Stimulated activated CD4-positive, alpha-beta T cell treated with anti-CD3 and anti-CD28 coated beads, TNF-alpha, amount 100 ng/mL, for 4 hours (primary cell): ENCODE data around the gene MET.
"Not testable (repeated sequence)": the region's sequence is repeated elsewhere in the genome, so short reads cannot be mapped to it uniquely, and the experiment has no call there.

Source experiments
- DNase-seq, 3 experiments: peaks; one replicate each; pipeline ENCODE4 v3.0.0-alpha.2; 2020; ENCODE audit warnings: low read depth in 3 of 3

The MET gene

GRCh38 chr7:116807011-116807560 lies 135.1 kb downstream of the MET start:
- DNase-seq: no peak

GRCh38 chr7:116809636-116810266 lies 137.8 kb downstream of the MET start:
- DNase-seq: no peak

GRCh38 chr7:116810267-116811116 lies 138.5 kb downstream of the MET start:
- DNase-seq: no peak

- DNase-seq: no peak
Observed at GRCh38 chr7:116811768-116812167, 139.8 kb downstream of the MET start.

GRCh38 chr7:116812860-116813259 lies 140.9 kb downstream of the MET start:
- DNase-seq: no peak

GRCh38 chr7:116813371-116813770 lies 141.4 kb downstream of the MET start:
- DNase-seq: not testable (repeated sequence)

- no peak for DNase-seq
Observed at GRCh38 chr7:116815041-116815440, 143.0 kb downstream of the MET start.

- DNase-seq: no peak
Observed at GRCh38 chr7:116820149-116820548, 148.2 kb downstream of the MET start.

GRCh38 chr7:116821647-116822046 lies 149.7 kb downstream of the MET start:
- not testable (repeated sequence) for DNase-seq

GRCh38 chr7:116824449-116824848 lies 152.5 kb downstream of the MET start:
- no peak for DNase-seq

GRCh38 chr7:116828281-116828680 lies 156.3 kb downstream of the MET start:
- no peak for DNase-seq

GRCh38 chr7:116829041-116829440 lies 157.0 kb downstream of the MET start:
- no peak for DNase-seq

- DNase-seq: no peak
Observed at GRCh38 chr7:116829493-116829892, 157.5 kb downstream of the MET start.

- no peak for DNase-seq
Observed at GRCh38 chr7:116832692-116833091, 160.7 kb downstream of the MET start.

- no peak for DNase-seq
Observed at GRCh38 chr7:116834815-116835504, 163.0 kb downstream of the MET start.

GRCh38 chr7:116836048-116836447 lies 164.1 kb downstream of the MET start:
- no peak for DNase-seq

- DNase-seq: no peak
Observed at GRCh38 chr7:116836911-116837310, 164.9 kb downstream of the MET start.

GRCh38 chr7:116837586-116837985 lies 165.6 kb downstream of the MET start:
- no peak for DNase-seq

- DNase-seq: no peak
Observed at GRCh38 chr7:116840256-116840655, 168.3 kb downstream of the MET start.

- DNase-seq: no peak
Observed at GRCh38 chr7:116842371-116842770, 170.4 kb downstream of the MET start.

GRCh38 chr7:116843378-116843777 lies 171.4 kb downstream of the MET start:
- no peak for DNase-seq
